Measurements from ENCODE around the gene GPBP1L1.
"Not testable (repeated sequence)": the region's sequence is repeated elsewhere in the genome, so short reads cannot be mapped to it uniquely, and the experiment has no call there.

Gene GPBP1L1

GRCh38 chr1:45721207-45721606, 34.9 kb upstream of the GPBP1L1 start:
- no peak for DNase-seq (ENCODE audit: low read depth)
- no peak overlapping the region for H3K4me3 ChIP-seq (ENCODE audit: low read depth, low read length)
- TF ChIP-seq CTCF (IDR thresholded peaks at IDR 0.05; ENCODE audit: low read depth, low read length, missing control alignments), result no peak

- no peak overlapping the region for H3K4me3 ChIP-seq (ENCODE audit: low read depth, low read length)
- no peak for DNase-seq (ENCODE audit: low read depth)
- TF ChIP-seq CTCF (IDR thresholded peaks at IDR 0.05; ENCODE audit: low read depth, low read length, missing control alignments), result no peak
Measured at GRCh38 chr1:45718289-45718688, 32.0 kb upstream of the GPBP1L1 start.

GRCh38 chr1:45717386-45717785, 31.1 kb upstream of the GPBP1L1 start:
- not testable (repeated sequence) for H3K4me3 ChIP-seq (ENCODE audit: low read depth, low read length); DNase-seq (ENCODE audit: low read depth)

- H3K4me3 ChIP-seq (ENCODE audit: low read depth, low read length), result no peak overlapping the region
- no peak for TF ChIP-seq CTCF (IDR thresholded peaks at IDR 0.05; ENCODE audit: low read depth, low read length, missing control alignments)
- no peak for DNase-seq (ENCODE audit: low read depth)
Measured at GRCh38 chr1:45716700-45717099, 30.4 kb upstream of the GPBP1L1 start.

- no peak overlapping the region for H3K4me3 ChIP-seq (ENCODE audit: low read depth, low read length)
- no peak for TF ChIP-seq CTCF (IDR thresholded peaks at IDR 0.05; ENCODE audit: low read depth, low read length, missing control alignments)
- DNase-seq (ENCODE audit: low read depth), result no peak
Measured at GRCh38 chr1:45713711-45714110, 27.4 kb upstream of the GPBP1L1 start.

- no peak overlapping the region for H3K4me3 ChIP-seq (ENCODE audit: low read depth, low read length)
- no peak for DNase-seq (ENCODE audit: low read depth)
- no peak for TF ChIP-seq CTCF (IDR thresholded peaks at IDR 0.05; ENCODE audit: low read depth, low read length, missing control alignments)
Measured at GRCh38 chr1:45704637-45705036, 18.3 kb upstream of the GPBP1L1 start.

GRCh38 chr1:45694823-45695222, 8.5 kb upstream of the GPBP1L1 start:
- no peak for TF ChIP-seq CTCF (IDR thresholded peaks at IDR 0.05; ENCODE audit: low read depth, low read length, missing control alignments)
- H3K4me3 ChIP-seq (ENCODE audit: low read depth, low read length), result no peak overlapping the region
- no peak for DNase-seq (ENCODE audit: low read depth)

- DNase-seq (ENCODE audit: low read depth), result not testable (repeated sequence)
Measured at GRCh38 chr1:45693811-45694210, 7.5 kb upstream of the GPBP1L1 start.

More at GRCh38 chr1:45693811-45694210, 7.5 kb upstream of the GPBP1L1 start:
- not testable (repeated sequence) for H3K4me3 ChIP-seq (ENCODE audit: low read depth, low read length)

Data from GM12864 (cell line).